ENCODE measurements around the gene KLRK1.
"Not testable (repeated sequence)": the region's sequence is repeated elsewhere in the genome, so short reads cannot be mapped to it uniquely, and the experiment has no call there.

The KLRK1 gene

DNA sequence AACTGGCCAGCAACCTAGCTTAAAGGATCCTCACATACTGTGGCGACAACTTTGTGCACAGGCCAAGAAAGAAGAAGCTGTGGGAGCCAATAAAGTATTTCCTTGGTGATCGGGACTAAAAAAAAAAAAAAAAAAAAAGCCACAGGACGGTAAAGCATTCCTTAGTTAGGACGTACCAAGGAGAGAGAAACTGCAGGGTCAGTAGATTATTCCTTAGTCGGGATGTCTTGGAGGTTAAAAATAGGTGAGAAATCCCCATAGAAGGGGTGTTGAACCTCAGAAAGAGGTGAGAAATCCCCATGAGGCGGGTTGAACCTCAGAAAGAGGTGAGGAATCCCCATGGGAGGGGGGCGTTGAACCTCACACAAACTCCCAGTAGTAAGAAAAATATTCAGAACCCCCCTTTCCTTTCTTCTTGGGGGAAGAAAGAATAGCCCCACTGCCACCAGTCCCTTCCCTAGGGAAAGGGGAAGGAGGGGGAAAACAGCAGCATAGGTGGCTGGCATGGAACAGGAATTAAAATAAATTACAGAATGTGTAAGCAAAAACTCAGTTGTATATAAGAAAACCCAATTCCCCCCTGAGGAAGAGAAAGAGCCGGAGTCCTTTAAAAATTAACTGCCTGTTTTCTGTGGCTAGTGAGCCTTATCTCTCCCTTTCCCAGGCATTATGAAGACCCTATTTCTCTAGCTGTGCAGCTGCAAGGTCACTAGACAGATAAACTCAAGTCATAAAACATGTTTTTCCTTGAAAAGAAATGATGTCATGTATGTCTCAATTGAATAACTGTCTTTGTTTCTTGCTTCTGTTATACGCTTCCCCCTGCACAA is 26.8 kb downstream of the KLRK1 start:
- FAIRE-seq, result no peak

GRCh38 chr12:10362325-10362724 is 27.5 kb downstream of the KLRK1 start:
- FAIRE-seq, result no peak

- no peak for FAIRE-seq
Measured at GRCh38 chr12:10361622-10362021, 28.2 kb downstream of the KLRK1 start.

DNA sequence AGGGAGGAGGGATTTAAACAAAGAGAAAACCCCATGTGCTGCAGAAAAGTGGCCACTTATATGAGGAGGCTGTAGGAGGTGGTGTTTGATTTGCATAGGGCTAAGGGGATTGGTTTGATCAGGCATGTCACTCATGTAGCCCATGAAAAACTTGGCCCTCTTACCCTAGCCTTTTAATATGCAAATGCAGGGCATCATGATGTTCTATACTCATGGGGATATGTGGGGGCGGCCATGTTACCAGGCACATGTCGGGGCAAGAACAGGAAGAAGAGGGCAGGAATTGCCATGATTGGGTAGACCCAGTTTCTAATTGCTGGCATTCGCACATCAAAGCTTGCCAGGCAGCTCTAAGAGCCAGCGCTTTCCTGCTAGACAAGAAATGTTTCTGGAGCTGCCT is 28.8 kb downstream of the KLRK1 start:
- FAIRE-seq, result no peak

DNA sequence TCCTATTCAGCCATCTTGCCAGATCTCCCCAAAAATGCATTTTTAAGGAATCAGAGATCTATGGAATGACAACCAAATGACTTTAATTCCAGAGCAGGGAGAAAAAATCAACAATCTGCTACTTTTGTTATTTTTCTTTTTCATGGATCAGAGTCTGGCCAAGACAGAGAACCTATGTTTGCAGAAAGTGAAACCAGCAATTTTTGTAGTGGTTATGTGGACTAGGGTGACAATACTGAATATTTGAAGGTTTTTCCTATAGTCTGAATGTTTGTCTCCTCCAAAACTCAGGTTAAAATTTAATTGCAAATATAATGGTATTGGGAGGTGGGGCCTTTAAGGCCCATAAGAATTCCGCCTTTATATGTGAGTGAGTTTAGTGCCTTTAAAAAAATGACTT is 30.9 kb downstream of the KLRK1 start:
- FAIRE-seq, result no peak

GRCh38 chr12:10358131-10358530 is 31.7 kb downstream of the KLRK1 start:
- FAIRE-seq, result no peak

- FAIRE-seq, result no peak
Measured at GRCh38 chr12:10354502-10354901, 35.3 kb downstream of the KLRK1 start.

GRCh38 chr12:10354071-10354470 is 35.8 kb downstream of the KLRK1 start:
- FAIRE-seq, result no peak

- not testable (repeated sequence) for FAIRE-seq
Measured at GRCh38 chr12:10351457-10351856, 38.4 kb downstream of the KLRK1 start.

- FAIRE-seq, result no peak
Measured at GRCh38 chr12:10341892-10342509, 47.8 kb downstream of the KLRK1 start.

DNA sequence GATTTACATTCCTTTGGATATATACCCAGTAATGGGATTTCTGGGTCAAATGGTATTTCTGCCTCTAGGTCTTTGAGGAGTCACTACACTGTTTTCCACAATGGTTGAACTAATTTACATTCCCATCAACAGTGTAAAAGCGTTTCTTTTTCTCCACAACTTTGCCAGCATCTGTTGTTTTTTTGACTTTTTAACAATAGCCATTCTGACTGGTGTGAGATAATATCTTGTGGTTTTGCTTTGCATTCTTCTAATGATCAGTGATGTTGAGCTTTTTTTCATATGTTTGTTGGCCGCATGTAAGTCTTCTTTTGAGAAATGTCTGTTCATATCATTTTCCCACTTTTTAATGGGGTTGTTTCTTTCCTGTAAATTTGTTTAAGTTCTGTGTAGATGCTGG is 48.9 kb downstream of the KLRK1 start:
- not testable (repeated sequence) for FAIRE-seq

DNA sequence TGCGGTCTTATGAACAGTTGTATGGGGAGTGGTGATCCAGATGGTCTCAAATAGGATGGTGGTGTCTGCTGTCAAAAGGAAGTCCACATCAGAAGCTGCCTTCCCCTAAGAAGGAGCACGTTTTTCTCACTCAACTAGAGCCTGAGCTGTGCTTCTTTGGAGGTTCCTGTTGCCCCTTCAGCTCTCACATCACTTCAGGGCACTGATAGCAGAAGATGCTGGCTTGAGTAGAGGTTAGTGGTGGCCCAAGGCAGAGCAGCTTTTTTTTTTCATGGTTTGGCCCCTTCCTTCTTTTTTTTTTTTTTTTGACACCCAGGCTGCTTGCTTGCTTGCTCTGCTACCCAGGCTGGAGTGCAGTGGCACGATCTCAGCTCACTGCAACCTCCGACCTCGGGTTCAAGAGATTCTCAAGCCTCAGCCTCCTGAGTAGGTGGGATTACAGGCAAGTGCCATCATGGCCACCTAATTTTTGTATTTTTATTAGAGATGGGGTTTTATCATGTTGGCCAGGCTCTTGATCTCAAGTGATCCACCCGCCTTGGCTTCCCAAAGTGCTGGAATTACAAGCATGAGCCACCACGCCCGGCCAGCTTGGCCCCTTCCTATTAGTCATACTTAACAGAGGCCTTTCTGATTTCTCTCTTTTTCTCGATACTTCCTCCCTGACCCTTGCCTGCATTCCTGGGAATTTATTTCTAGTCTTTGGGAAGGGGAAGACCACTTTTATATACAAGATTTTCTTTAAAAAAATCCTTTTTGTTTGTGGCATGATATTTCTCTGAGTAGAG is 50.6 kb downstream of the KLRK1 start:
- no peak for FAIRE-seq

- FAIRE-seq, result not testable (repeated sequence)
Measured at GRCh38 chr12:10338470-10338869, 51.4 kb downstream of the KLRK1 start.

DNA sequence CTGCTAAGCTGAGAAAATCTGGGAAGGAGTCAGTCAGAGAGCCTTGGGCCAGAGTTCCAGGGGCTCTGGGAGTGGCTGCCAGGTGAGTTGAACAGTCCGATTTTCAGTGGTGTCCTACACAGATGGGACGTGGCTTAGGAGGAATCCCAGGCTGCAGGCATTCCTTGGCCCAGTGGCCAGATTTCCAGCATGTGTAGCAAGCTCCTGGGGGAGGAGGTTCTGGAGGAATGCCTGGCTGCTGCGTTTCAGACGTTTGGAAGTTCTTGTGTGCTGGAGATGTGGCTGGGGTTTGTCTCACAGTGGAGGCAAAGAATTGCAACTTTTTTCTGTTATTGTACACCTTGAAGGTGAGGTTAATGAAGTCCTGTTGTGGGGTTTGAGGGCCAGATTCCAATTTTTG is 53.6 kb downstream of the KLRK1 start:
- not testable (repeated sequence) for FAIRE-seq

DNA sequence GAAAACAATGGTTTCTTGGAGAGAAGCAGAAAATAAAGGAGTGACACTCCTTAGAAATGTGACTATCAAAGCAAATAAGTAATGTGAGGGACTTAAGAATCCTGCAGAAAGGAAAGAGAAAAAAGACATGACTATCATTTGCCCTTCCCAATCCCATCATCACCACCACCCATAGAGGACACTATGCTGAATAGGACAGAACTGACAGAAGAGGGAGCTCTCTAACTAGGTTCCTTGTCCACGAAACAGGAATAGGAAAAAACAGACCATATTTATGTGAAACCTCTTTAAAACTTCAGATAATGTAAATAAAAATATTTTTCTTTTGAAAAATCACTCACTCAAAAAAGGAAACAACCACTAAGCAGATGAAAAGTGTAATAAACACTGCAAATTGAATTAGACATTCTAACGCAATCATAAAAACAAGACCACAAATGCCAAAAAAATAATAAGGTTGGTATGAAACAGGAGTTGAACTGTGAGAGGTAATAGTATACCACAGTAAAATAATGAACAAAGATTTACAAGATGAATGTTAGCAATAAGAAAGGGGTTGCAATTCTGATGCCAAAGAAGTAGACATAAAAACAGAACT is 58.1 kb downstream of the KLRK1 start:
- FAIRE-seq, result no peak

GRCh38 chr12:10328691-10329090 is 61.1 kb downstream of the KLRK1 start:
- FAIRE-seq, result not testable (repeated sequence)
